Sigmoid colon (tissue), 4 donors: ENCODE measurements around the gene CAMK2N2.

Experiments used
- EP300 ChIP-seq, 4 donors: sonication (generic); formaldehyde crosslinking; IDR thresholded peaks; one replicate each; pipeline ENCODE4 v1.6.1; 2017; ENCODE audit warnings: antibody characterized with exemption in 4 of 4
- POLR2AphosphoS5 ChIP-seq, 4 donors: sonication (generic); formaldehyde crosslinking; IDR thresholded peaks; one replicate each; pipeline ENCODE4 v1.6.1; 2017; ENCODE audit warnings: antibody characterized with exemption in 4 of 4
- TF ChIP-seq, protein P1 (sequence below), 4 experiments: fragments of 450-650 bp in 3 of 4; fragments of 200-600 bp in 1 of 4; IDR thresholded peaks; one replicate each; pipeline ENCODE4 v1.5.1; 2016 to 2019; ENCODE audit warnings: antibody characterized with exemption in 4 of 4, mild to moderate bottlenecking in 3 of 4, moderate library complexity in 2 of 4

DNA sequence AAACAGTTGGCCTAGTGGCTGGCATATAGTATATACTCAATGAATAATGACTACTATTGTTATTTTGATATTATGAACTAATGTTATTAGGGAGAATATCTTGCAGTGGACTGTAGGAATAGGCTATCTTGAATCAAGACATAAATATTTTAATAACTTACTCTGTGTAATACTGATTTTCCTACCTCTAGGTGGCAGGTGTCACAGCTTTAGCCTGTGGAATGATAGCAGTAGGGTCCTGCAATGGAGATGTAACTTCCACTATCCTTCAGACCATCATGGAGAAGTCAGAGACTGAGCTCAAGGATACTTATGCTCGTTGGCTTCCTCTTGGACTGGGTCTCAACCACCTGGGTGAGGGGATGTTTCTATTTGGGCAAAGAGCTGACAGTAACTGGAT, 44.2 kb upstream of the CAMK2N2 start:
- TF ChIP-seq EP300 (IDR thresholded peaks at IDR 0.05) (no peak), POLR2AphosphoS5 (IDR thresholded peaks at IDR 0.05) (no peak)
- TF ChIP-seq, protein P1, sequence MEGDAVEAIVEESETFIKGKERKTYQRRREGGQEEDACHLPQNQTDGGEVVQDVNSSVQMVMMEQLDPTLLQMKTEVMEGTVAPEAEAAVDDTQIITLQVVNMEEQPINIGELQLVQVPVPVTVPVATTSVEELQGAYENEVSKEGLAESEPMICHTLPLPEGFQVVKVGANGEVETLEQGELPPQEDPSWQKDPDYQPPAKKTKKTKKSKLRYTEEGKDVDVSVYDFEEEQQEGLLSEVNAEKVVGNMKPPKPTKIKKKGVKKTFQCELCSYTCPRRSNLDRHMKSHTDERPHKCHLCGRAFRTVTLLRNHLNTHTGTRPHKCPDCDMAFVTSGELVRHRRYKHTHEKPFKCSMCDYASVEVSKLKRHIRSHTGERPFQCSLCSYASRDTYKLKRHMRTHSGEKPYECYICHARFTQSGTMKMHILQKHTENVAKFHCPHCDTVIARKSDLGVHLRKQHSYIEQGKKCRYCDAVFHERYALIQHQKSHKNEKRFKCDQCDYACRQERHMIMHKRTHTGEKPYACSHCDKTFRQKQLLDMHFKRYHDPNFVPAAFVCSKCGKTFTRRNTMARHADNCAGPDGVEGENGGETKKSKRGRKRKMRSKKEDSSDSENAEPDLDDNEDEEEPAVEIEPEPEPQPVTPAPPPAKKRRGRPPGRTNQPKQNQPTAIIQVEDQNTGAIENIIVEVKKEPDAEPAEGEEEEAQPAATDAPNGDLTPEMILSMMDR (IDR thresholded peaks at IDR 0.05) = peak in 1 of 4 experiments; percentile 12
